Measurements from ENCODE around the gene RNU2-63P.
A peak's percentile ranks its signal among the peaks of the same experiment; 100 is the strongest.
"Not testable (repeated sequence)": the region's sequence is repeated elsewhere in the genome, so short reads cannot be mapped to it uniquely, and the experiment has no call there.

RNU2-63P gene

DNA sequence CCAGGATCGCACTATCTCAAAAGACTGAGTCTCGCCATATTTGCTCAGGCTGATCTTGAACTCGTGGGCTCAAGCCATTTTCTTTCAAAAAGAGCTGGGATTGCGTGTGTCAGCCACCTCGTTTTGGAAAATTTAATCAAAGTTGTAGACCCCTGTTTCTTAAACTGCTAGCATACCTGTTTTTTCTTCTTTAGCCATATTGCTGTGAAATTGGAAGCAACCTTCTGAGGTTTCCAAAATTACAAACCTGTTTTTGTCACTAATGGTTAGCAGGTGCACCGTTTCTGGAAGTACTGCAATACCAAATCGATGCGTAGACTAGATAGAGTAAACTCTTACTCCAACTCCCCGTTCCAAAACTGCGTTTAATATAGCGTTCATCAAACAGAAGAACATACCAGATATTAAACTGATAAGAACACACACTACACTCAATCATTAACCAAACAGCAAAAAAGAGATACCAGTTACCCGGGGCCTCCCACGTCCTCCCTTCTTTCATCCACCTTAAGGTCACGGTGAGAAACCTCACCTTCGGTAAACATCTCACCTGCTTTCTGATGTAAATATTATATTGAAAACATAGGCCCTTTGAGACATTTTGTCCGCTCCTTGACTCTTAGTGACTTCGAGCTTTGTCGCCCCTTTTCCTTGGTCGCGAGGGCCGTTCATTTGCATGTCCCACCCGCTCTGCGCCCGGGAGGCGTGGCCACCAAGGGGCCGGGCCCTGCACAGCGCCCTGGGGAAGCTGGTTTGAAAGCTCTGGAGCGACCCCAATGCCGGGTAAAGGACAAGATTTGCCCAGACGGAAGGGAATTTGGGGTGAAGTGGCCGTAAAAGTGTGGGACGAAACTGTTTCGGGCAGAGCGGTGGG is at the start of gene RNU2-63P:
Gene RNU2-63P (minus strand): TSS at position 462 of the 874 bp plus-strand sequence.
- DNase-seq (ENCODE audit: low read depth, low spot score): peak; percentile 79

DNA sequence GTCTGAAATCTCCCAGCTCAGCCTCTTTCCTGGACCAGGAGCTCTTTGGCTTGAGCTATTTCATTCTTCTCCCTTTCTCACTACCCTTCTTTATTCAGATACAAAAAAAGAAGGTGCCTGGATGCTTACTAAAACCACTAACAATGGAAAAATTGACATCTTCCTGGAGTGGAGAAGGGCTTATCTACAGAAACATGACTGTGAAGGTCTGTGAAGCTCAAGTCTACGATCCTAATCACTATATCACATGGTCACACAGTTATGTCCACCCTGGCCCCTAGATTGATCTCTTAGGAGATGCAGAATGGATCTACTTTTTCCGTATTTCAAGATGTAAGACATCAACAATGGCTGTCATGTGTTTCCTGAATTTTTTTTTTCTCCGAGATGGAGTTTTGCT is 44.9 kb upstream of the RNU2-63P start:
- DNase-seq (ENCODE audit: low read depth, low spot score): no peak

DNA sequence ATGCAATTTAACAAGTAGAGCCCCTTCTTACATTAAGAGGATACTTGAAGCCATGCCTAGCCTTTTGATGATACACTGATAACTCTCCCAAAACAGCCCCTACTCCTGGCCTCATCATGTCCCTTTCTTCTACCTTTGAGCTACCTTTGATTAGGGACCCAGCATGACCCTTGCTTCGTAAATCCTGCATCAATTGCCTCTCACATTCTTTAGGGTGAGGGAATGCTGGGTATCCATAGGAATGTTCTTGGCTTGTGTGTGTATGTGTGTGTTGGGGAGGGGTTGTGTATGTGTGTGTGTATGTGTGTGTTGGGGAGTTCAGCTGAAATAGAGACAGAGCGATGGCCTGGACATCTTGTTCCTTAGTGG is 44.5 kb upstream of the RNU2-63P start:
- no peak for DNase-seq (ENCODE audit: low read depth, low spot score)

DNA sequence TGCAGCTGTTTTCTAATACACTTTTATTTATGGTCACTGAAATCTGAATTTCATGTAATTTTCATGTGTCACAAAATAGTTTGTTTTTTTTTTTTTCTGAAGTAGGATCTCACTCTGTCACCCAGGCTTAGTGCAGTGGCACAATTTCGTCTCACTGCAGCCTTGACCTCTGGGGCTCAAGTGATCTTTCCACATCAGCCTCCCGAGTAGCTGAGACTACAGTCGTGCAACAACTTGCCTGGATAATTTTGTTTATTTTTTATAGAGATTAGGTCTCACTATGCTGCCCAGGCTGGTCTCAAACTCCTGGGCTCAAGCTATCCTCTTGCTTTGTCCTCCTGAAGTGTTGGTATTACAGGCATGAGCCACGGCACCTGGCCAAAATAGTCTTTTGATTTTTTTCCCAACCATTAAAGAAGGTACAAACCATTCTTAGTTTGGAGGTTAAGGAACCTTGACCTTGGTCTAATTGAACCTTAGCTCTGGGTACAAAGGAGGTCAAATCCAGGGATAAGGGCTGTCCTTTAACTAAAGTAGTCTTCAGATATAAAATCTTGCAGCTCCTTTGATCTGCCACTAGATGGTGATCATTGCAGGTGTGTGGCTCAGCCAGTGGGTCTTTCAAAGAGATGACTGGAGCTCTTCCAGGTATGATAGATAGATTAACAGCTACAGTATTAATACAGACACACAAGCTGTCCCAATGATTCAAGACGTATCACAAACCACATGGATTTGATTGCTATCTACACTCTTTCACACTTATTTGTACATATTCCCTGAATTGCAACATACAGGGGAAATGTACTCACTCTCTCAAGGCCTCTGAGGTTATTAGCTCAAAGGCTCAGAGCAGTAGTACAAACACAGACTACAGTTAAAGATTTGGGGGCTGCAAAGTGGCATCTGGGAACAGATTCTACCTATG is 43.9 kb upstream of the RNU2-63P start:
- no peak for DNase-seq (ENCODE audit: low read depth, low spot score)

DNA sequence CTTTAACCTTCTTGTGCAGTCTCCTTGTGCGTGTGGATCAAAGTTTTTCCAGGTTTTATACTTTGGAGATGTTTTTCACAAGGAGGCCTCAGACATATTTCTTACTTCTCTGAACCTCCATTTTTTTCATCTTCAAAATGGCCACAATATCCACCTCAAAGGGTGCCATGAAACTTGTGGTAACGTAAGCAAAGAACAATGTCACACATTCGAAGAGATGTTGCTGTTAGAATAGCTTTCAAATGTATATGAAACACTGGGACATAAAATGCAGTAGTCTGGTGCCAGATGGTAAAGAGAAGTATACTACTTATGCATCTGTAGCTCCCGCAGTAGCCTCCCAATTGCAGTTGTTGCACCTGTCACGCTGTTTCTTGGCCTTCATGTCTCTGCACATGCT is 41.8 kb upstream of the RNU2-63P start:
- no peak for DNase-seq (ENCODE audit: low read depth, low spot score)

DNA sequence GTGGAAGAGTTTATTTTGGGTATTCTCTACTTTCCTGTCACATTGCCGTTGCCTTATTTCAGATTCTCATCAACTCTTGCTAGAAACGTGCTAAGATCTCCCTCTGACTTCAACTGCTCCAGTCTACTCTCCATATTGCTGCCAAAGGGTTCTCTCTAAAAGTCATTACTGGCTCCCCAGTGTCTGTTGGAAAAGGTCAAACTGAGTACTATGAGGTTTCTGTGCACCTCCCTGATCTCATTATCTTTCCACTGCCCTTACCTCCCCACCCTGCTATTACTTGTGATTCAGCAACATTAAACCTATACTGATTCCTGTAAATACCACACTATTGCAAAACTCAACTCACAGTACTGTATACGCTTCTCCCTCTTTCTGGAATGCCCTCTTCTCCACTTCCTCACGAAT is 41.1 kb upstream of the RNU2-63P start:
- no peak for DNase-seq (ENCODE audit: low read depth, low spot score)

DNA sequence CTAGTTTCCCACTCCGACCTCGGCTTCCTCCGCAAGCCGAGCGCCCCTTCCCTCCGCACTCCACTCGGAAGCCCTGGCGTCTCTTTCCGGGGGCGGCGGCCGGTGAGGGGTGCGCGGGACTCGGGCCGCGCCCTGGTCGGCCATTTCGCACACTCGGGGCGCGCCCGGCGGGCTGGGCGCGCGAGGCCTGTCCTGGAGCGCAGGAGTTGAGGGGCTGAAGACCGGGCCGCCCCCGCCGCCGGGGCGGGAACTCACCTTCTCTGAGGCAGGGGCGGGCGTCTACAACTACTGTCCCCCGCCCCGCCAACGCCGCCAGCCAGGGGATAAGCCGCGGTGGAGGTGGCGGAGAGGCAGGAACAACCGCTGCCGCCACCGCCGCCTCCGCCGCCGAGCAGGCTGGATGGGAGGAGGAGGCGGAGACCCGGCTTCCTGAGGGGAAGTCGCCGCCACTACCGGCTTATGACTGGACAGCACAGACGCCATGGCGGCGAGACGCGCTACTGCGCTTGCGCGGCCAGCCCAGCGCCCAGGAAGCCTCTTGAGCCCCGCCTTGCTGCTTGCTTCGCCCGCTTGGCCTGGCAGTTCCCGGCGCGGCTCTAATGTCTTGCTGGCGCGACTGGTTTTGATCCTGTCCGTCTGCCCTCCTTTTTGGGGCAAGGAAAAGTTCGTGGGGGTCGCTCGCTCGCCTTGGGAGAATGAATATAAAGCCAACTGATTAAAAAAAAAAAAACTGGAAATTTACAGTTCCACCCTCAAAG is 39.2 kb upstream of the RNU2-63P start, which contains the start of gene KRCC1:
Gene KRCC1 (minus strand): TSS at position 413 of the 758 bp plus-strand sequence. CDS start 27,220 bp downstream, outside the sequence.
- DNase-seq (ENCODE audit: low read depth, low spot score): peak; percentile 91

DNA sequence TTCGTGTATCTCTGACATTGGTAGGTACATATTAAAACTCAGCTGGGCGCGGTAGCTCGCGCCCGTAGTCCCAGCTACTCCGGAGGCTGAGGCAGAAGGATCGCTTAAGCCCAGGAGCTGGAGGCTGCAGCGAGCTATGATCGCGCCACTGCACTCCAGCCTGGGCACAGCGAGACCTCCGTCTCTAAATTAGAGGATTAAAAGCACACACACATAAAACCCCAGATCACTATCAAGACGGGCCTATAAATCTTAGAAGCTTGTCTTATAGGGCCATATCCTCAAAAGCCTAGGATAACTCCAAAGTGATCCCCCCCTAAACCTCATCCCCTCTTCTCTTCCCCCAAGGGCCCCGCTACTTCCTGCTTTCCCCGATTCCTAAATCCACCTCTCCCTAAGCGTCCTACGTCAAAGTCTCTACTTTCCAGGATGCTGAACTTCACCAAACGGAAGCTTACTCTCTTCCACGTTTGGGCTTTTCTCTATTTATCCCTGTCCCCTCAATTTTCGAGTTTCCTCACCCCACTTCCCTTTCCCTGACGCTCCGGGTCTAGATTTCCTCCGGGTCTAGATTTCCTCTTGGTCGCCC is 38.5 kb upstream of the RNU2-63P start:
- no peak for DNase-seq (ENCODE audit: low read depth, low spot score)

DNA sequence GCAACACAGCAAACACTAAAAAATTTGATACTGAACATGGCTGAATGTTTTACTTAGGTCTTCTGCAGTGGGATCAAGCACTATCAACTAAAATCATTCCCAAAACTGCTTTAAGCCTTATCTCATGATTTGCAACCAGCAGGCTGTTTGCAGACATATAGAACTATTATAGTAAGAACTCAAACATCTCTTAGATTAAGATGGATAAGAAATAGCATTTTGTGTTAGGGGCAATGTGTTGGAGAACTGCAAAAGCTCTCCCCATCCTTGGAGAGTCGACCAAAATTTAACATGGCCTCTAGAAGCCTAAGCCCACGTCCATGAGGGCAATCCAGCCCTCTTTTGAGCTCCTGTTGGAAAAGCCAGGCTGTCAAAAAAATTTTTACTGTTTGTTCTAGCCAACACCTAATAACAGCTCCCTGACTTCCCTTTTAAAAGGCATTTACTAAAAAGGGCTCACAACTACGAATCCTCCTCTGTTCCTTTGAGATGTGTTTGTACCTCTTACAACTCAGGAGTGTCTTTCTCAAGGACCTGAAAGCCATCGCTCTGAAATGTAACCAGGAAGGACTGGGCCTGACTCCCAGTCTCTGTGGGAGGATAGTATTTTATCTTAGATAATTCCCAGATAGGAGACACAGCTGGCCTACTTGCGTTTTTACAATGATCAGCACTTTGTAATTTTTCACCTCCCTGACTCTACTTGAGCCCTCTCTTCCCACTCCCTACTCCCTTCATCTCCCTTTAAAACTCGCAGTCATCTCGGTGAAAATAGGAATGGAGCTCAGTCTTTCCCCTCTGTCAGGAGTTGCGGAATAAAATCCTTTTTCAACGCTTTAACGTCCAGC is 37.8 kb upstream of the RNU2-63P start:
- DNase-seq (ENCODE audit: low read depth, low spot score): no peak

DNA sequence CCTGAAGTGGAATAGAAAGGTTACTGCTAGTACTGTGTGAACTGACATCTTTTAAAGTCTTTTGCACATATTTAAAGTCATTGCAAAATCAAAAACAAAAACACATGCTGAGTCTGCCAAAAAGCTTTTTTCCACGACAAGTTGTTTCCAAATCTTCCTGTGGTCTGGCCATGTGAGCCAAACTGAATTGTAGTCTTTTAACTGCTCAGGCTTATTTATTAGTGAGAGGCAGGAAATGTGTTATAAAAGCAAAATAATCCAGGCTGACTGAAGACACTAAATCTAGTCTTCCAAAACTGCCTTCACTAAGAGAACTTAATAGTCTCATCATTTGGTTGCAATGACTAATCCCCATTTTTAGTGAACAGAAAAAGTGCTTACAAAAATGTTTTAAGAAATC is 36.9 kb upstream of the RNU2-63P start:
- no peak for DNase-seq (ENCODE audit: low read depth, low spot score)

DNA sequence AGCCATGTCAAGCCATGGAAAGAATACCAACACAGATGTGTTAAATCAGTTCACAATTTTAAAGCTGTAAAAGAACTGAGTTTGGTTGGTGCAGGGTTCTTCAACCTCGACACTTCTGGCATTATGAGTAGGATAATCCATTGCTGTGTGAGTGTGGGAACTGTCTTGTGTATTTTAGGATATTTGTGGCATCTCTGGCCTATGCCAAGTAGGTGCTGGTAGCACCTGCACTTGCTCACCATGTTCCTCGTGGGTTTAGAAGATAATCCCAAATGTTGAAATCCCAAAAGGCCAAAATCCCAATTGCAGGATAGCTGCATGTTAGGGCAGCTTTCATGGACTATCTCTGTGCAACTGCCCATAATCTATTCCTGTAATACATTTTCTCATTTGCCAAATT is 35.4 kb upstream of the RNU2-63P start:
- DNase-seq (ENCODE audit: low read depth, low spot score): no peak

DNA sequence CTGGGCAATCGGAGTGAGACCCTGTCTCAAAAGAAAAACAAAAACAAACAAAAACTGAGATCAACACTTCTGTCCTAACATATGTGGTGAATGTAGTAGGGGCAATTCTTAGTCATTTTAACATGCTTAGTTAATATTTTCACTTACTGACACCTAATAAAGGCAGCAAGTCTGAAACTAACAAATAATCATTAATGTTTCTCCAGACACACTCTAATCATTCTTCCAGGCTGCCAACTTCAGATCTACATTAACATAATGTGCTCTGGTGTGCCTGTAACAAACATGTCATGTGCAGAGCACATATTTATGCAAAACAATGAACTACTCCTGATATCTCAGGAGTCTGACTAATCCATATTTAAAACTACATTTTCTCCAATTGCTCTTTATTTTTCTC is 33.3 kb upstream of the RNU2-63P start:
- DNase-seq (ENCODE audit: low read depth, low spot score): no peak

DNA sequence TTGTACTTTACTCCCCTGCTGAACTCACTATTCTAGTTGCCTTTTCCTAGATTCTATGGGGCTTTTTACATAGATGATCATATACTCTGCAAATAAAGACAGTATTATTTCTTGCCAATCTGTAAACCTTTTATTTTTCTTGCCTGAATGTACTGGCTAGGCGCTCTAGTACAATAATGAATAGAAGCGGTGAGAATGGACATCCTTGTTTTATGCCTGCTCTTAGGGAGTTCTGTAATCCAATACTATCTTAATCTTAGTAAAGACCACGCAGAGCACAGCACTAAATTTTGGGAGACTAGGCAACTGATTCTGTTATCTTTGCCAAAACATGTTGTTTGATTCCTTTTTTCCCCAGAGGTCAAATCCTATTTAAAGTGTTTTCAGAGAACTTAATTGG is 32.2 kb upstream of the RNU2-63P start:
- DNase-seq (ENCODE audit: low read depth, low spot score): no peak

DNA sequence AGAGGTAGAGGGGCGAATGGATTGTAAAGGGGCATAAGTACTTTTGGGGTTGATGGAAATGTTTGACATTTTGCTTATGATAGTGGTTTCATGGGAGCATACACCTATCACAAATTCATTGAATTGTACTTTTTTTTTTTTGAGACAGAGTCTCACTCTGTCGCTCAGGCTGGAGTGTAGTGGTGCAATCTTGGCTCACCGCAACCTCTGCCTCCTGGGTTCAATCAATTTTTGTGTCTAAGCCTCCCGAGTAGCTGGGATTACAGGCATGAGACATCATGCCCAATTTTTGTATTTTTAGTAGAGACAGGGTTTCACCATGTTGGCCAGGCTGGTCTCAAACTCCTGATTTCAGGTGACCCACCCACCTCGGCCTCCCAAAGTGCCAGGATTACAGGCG is 29.2 kb upstream of the RNU2-63P start:
- DNase-seq (ENCODE audit: low read depth, low spot score): not testable (repeated sequence)

DNA sequence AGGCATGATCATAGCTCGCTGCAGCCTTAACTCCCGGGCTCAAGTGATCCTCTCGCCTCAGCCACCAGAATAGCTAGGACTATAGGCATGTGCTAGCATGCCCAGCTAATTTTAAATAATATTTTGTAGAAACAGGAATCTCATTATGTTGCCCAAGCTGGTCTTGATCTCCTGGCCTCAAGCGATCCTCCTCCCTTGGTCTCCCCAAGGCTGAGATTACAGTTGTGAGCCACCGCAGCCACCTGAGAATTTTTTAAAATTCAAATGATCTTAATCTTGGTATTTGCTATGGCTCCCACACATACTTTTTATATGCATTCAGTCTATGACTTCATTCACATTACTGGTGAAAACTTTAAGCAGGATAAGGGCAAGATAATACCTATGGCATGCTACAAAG is 26.1 kb upstream of the RNU2-63P start:
- DNase-seq (ENCODE audit: low read depth, low spot score): no peak

DNA sequence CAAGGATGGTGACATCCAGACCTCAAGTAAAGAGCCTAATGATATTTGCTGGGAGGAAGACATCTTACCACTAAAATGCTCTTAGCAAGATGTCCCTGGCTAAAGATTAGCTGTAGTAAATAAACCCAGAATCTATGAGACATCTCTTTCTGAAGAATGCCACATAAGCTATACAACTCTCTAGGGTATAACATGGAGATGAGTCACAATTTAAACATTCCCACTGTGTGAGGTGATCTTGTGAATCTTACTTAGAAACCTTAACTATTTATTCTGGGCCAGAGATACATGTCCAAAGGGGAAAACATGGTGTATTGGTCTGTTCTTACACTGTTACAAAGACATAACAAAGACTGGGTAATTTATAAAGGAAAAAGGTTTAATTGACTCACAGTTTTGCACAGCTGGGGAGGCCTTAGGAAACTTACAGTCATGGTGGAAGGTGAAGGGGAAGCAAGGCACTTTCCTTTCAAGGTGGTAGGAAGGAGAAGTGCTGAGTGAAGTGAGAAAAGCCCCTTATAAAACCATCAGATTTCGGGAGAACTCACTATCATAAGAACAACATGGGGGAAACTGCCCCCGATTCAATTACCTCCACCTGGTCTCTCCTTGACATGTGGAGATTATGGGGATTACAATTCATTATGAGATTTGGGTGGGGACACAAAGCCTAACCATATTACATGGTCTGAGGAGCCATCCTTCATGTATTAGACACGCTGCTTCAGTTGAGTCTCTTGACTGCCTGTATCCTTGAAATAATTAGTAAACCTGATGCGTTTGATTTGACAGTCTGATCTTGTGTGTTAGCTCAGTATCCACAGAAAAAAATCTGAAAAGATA is 22.1 kb upstream of the RNU2-63P start:
- peak; percentile 68 for DNase-seq (ENCODE audit: low read depth, low spot score)

DNA sequence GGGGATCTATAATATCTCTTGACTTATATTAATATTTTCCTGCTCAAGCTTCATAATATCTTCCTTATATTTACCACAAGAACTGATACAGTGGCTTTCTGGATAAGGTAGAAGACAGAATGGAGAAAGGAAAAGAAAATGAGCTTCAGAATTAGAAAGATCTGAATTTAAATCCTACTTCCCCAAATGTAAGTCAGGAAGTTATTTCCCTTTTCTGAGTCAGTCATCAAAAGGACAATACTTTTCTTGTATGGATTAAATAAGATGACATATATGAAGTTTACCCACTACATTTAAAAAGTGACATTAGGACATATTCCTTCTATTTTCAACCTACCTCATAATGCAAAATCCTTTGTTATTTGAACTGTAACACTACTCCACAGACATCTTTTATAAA is 20.3 kb upstream of the RNU2-63P start:
- DNase-seq (ENCODE audit: low read depth, low spot score): no peak

DNA sequence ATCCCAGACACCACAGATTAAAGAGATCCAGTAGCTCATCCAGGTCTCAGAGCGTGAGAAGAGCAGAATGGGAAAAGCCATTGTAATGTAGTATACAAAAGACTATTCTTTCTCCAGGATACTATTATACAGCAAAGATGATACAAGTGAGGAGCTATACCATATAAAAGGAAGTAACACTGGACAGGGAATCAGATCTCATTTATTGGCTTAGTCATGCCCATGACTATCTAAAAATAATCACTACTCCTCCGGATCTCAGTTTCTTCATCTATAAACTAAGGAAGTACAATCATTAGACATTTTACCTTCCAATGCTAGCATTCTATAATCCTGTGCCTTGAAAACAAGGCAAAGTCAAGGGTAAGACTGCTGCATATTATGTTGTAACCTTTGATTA is 19.8 kb upstream of the RNU2-63P start:
- DNase-seq (ENCODE audit: low read depth, low spot score): no peak

DNA sequence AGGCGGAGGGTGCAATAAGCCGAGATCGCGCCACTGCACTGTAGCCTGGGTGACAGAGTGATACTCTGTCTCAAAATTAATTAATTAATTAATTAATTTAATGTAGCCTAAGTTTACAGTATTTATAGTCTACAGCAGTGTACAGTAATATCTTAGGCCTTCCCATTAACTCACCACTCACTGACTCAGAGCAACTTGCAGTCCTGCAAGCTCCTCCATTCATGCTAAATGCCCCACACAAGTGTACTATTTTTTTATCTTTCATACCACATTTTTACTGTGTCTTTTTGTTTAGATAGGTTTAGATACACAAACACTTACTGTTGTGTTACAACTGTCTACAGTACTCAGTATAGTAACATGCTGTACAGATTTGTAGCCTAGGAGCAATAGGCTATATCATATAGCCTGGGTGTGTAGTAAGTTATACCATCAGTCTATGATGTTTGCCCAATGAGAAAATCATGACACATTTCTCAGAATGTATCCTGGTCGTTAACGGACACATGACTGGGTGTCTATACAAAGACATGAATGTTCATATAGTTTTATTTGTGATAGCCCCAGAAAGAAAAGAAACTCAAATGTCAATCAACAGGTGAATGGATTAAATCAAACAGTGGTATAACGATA is 15.8 kb upstream of the RNU2-63P start:
- no peak for DNase-seq (ENCODE audit: low read depth, low spot score)

Measured in brain pericyte (primary cell).